Prostate gland (tissue), 2 donors: ENCODE measurements around the gene LMBR1.
"Not testable (repeated sequence)": the region's sequence is repeated elsewhere in the genome, so short reads cannot be mapped to it uniquely, and the experiment has no call there.

Source experiments
- CTCF ChIP-seq, 4 experiments: fragments of 200-600 bp in 2 of 4; fragments of 450-650 bp in 2 of 4; sonication (generic) in 2 of 4; IDR thresholded peaks; 1 replicate in 3 of 4; 2 replicates in 1 of 4; pipeline ENCODE4 v1.5.1; 2016 to 2019; ENCODE audit warnings: antibody characterized with exemption in 4 of 4, mild to moderate bottlenecking in 2 of 4, moderate library complexity in 2 of 4
- POLR2A ChIP-seq: fragments of 450-650 bp; IDR thresholded peaks from one replicate; pipeline ENCODE4 v1.6.1; 2016; ENCODE audit warnings: antibody characterized with exemption, mild to moderate bottlenecking

- not testable (repeated sequence) for TF ChIP-seq CTCF (IDR thresholded peaks at IDR 0.05); POLR2A
These were observed 245.7 kb downstream of the LMBR1 start for GRCh38 chr7:156647330-156647729.
